Measurements from ENCODE around the gene MEIS1. TPM values are rescaled to one million over a fixed set of nuclear protein-coding genes. Genes with fewer than 3 reads are reported as not detected.

The MEIS1 gene
- total and polyA plus RNA-seq, 2 experiments from 2014 or later: 19.1 to 44.4 TPM

- Histone ChIP-seq H3K4me1 (ENCODE audit: insufficient read depth) (no peaks in the 10 kb centered on the region; the same call in 1 of the 2 replicates), H3K4me3 (no peak overlapping the region), H3K9me2 (ENCODE audit: insufficient read depth) (no peaks in the 10 kb centered on the region), H3K27me3 (replicated peaks; ENCODE audit: insufficient read depth) (no peaks in the 10 kb centered on the region), H3K36me3 (ENCODE audit: low read depth) (peaks cover 10% of the 10 kb centered on the region; the same call in 1 of the 2 replicates), H3K4me2 (ENCODE audit: unreplicated experiment) (no peak overlapping the region), H2AFZ (no peak overlapping the region), H3K27ac (no peak overlapping the region), H3F3A (ENCODE audit: insufficient read depth) (0 out of 2 replicates have a peak, but pooled peaks cover 4% of the 10 kb centered on the region), H3K9me3 (ENCODE audit: low read depth) (no peaks in the 10 kb centered on the region), H3K9ac (no peak overlapping the region), H4K20me1 (ENCODE audit: insufficient read depth) (no peaks in the 10 kb centered on the region), H3K79me2 (ENCODE audit: insufficient read depth) (peaks cover 39% of the 10 kb centered on the region)
- no peak for TF ChIP-seq EZH2phosphoT487 (IDR thresholded peaks at IDR 0.05; ENCODE audit: insufficient read depth, low read depth)
- in situ Hi-C loops (cut with MboI): no loop called here
- no peak for DNase-seq
- 97 to 100% methylated on average over 13 of the region's 13 CpGs for WGBS, 2 experiments (ENCODE audit: low coverage in 1 of 2, low lambda C conversion rate in 2 of 2, missing lambda C conversion rate in 2 of 2)
Observed at GRCh38 chr2:66531567-66531966, 96.6 kb downstream of the MEIS1 start.

- H4K20me1 ChIP-seq (ENCODE audit: insufficient read depth): no peaks in the 10 kb centered on the region
- DNase-seq: no peak
Observed at GRCh38 chr2:66532972-66533868, 98.3 kb downstream of the MEIS1 start.

GRCh38 chr2:66534461-66534860, 99.5 kb downstream of the MEIS1 start:
- Histone ChIP-seq H3K4me3 (no peak overlapping the region), H3K4me1 (ENCODE audit: insufficient read depth) (peaks cover 20% of the 10 kb centered on the region), H3K9me3 (ENCODE audit: low read depth) (no peaks in the 10 kb centered on the region), H4K20me1 (ENCODE audit: insufficient read depth) (no peaks in the 10 kb centered on the region), H3K4me2 (ENCODE audit: unreplicated experiment) (no peak overlapping the region), H3K9me2 (ENCODE audit: insufficient read depth) (no peaks in the 10 kb centered on the region), H3K9ac (no peak overlapping the region), H3K79me2 (ENCODE audit: insufficient read depth) (peaks cover 52% of the 10 kb centered on the region), H3F3A (ENCODE audit: insufficient read depth) (peaks cover 33% of the 10 kb centered on the region), H3K27ac (no peak overlapping the region), H3K36me3 (ENCODE audit: low read depth) (peaks cover 10% of the 10 kb centered on the region; the same call in 1 of the 2 replicates), H3K27me3 (replicated peaks; ENCODE audit: insufficient read depth) (no peaks in the 10 kb centered on the region), H2AFZ (no peak overlapping the region)
- in situ Hi-C loops (cut with MboI): no loop called here
- no peak for DNase-seq
- TF ChIP-seq EZH2phosphoT487 (IDR thresholded peaks at IDR 0.05; ENCODE audit: insufficient read depth, low read depth) (no peak), EZH2 (IDR thresholded peaks at IDR 0.05; ENCODE audit: insufficient read depth, poor library complexity, severe bottlenecking) (no peak)
- 95 to 97% methylated on average over 4 of the region's 4 CpGs for WGBS, 2 experiments (ENCODE audit: low coverage in 1 of 2, low lambda C conversion rate in 2 of 2, missing lambda C conversion rate in 2 of 2)

More at GRCh38 chr2:66532972-66533868, 98.3 kb downstream of the MEIS1 start:
- peaks cover 52% of the 10 kb centered on the region for H3K79me2 ChIP-seq (ENCODE audit: insufficient read depth)
- no peak overlapping the region for H3K27ac ChIP-seq
- no peak for TF ChIP-seq EZH2 (IDR thresholded peaks at IDR 0.05; ENCODE audit: insufficient read depth, poor library complexity, severe bottlenecking)
- no peak for TF ChIP-seq EZH2phosphoT487 (IDR thresholded peaks at IDR 0.05; ENCODE audit: insufficient read depth, low read depth)
- in situ Hi-C loops (cut with MboI): no loop called here
- peaks cover 21% of the 10 kb centered on the region for H3F3A ChIP-seq (ENCODE audit: insufficient read depth)
- no peaks in the 10 kb centered on the region for H3K27me3 ChIP-seq (replicated peaks; ENCODE audit: insufficient read depth)
- no peaks in the 10 kb centered on the region for H3K9me2 ChIP-seq (ENCODE audit: insufficient read depth)
- 56 to 57% methylated on average over 11 of the region's 11 CpGs for WGBS, 2 experiments (ENCODE audit: low coverage in 1 of 2, low lambda C conversion rate in 2 of 2, missing lambda C conversion rate in 2 of 2)
- H3K4me2 ChIP-seq (ENCODE audit: unreplicated experiment): no peak overlapping the region
- H3K4me3 ChIP-seq: no peak overlapping the region
- H3K4me1 ChIP-seq (ENCODE audit: insufficient read depth): peaks cover 8% of the 10 kb centered on the region
- H2AFZ ChIP-seq: no peak overlapping the region
- no peaks in the 10 kb centered on the region for H3K9me3 ChIP-seq (ENCODE audit: low read depth)
- no peak overlapping the region for H3K9ac ChIP-seq
- peaks cover 10% of the 10 kb centered on the region; the same call in 1 of the 2 replicates for H3K36me3 ChIP-seq (ENCODE audit: low read depth)

GRCh38 chr2:66535574-66536289, 100.8 kb downstream of the MEIS1 start:
- in situ Hi-C loops (cut with MboI): no loop called here

More at GRCh38 chr2:66535574-66536289, 100.8 kb downstream of the MEIS1 start:
- H3K4me2 ChIP-seq (ENCODE audit: unreplicated experiment): no peak overlapping the region
- 97 to 98% methylated on average over 3 of the region's 3 CpGs for WGBS, 2 experiments (ENCODE audit: low coverage in 1 of 2, low lambda C conversion rate in 2 of 2, missing lambda C conversion rate in 2 of 2)
- no peak overlapping the region for H3K9ac ChIP-seq
- no peak for DNase-seq
- peaks cover 24% of the 10 kb centered on the region for H3K4me1 ChIP-seq (ENCODE audit: insufficient read depth)
- H3K27me3 ChIP-seq (replicated peaks; ENCODE audit: insufficient read depth): no peaks in the 10 kb centered on the region
- no peaks in the 10 kb centered on the region for H3K9me3 ChIP-seq (ENCODE audit: low read depth)
- H3K4me3 ChIP-seq: no peak overlapping the region
- H2AFZ ChIP-seq: no peak overlapping the region
- peaks cover 50% of the 10 kb centered on the region for H3K79me2 ChIP-seq (ENCODE audit: insufficient read depth)
- H3K9me2 ChIP-seq (ENCODE audit: insufficient read depth): no peaks in the 10 kb centered on the region
- H3K27ac ChIP-seq: no peak overlapping the region
- peaks cover 10% of the 10 kb centered on the region; the same call in 1 of the 2 replicates for H3K36me3 ChIP-seq (ENCODE audit: low read depth)
- TF ChIP-seq EZH2 (IDR thresholded peaks at IDR 0.05; ENCODE audit: insufficient read depth, poor library complexity, severe bottlenecking) (no peak), EZH2phosphoT487 (IDR thresholded peaks at IDR 0.05; ENCODE audit: insufficient read depth, low read depth) (no peak)
- H4K20me1 ChIP-seq (ENCODE audit: insufficient read depth): no peaks in the 10 kb centered on the region
- H3F3A ChIP-seq (ENCODE audit: insufficient read depth): peaks cover 43% of the 10 kb centered on the region

Data from GM23248 (cell line).